HG03280 (cell line): ENCODE measurements around the gene PREX1.

Experiments
- ATAC-seq: cut with Tn5 transposase; IDR thresholded peaks from one replicate; pipeline ENCODE4 v1.9.1; 2021; ENCODE audit warnings: mild to moderate bottlenecking, moderate library complexity; ENCODE audit not compliant: unreplicated experiment

The PREX1 gene

GRCh38 chr20:48667889-48668413 is 159.8 kb downstream of the PREX1 start:
- ATAC-seq: no peak

- ATAC-seq: no peak
Observed at GRCh38 chr20:48667481-48667880, 160.3 kb downstream of the PREX1 start.

DNA sequence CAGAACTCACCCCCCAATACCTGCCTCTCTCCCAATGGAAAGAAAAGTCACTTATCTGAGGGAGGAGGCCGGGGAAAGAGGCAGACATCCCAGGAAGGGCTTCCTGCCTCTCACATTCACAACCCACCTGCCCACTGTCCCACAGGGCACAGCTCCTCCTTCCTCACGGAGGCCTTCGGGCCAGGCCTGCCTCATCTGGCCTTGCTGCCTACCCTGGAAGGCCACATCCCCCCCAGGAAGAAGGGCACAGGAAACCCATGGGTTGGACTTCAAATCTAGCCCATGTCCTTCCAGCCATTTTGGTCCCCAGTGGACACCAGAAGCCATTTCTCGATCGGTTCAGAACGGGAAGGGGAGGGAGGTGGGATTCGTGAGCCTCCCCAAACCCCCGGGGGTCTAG is 162.0 kb downstream of the PREX1 start:
- ATAC-seq: no peak

- ATAC-seq: no peak
Observed at GRCh38 chr20:48662711-48663110, 165.1 kb downstream of the PREX1 start.

DNA sequence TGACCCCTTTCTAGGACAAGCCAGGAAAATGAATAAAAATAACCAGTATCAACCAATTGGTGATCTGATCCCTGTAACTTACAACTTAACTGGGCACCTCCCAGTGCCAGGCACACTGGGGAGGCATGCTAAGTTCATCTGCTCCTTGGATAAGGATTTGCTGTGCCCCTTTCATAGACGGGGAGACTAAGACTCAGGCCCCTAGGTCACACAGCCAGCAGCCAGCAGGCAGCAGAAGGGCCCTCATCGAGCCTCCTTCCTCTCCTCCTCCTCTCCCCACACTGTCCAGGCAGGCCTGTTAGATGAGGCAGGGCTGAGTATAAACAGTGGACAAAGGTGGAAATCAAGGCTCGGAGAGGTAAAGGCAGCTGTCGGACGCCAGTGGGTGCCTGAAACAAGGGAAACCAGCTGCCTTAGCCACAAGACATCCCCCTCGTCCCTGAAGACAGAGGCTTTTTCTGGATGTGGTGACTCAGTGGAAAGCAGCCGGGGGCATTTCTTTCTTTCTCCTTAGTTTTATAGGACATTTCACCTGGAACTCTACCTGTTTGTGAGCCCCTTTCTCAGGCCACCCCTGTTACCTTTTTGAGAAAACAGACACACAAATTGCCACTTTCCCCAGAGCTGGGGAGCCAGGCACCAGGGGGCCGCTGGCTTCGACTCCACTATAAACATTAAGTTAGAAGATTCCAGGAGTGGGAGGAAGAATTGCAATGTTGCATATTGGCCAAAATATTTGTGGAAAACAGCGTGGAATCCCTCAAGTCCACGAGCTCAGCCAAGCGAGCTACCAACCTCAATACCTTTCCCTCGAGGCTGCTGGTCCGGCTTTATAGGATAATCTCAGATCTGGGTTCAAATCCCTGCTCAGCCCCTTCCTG is 166.0 kb downstream of the PREX1 start:
- ATAC-seq: no peak

DNA sequence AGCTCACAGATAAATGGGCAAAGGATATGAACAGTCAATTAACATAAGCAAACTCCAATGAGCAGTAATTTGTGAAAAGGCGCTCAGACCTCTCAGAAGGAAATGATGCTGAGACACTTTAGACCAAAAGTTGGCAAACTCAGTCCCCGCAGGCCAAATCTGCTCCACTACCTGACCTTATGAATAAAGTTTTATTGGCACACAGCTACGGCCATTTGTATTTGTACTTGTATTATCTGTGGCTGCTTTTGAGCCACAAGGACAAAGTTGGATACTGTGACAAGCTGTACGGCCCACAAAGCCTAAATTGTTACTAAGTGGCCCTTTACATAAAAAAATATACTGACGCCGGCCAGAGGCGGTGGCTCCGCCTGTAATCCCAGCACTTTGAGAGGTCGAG is 167.0 kb downstream of the PREX1 start:
- ATAC-seq: no peak

DNA sequence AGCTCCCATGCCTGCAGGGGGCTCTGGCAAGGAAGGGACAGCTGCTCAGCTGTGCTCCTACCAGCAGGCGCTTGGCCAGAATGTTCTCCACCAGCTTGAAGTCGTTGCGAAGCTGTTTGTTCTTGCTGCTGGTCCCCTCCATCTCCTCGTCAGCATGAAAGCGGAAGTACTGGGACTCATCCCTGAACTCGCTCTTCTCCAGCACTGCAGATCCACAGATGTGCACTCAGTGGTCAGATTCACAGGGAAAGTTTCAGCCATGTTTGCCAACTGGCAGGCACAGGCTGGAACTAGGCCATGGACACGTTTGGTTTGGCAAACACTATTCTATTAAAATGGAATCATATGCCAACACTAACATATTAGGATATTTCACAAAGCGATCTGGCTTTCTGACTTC is 167.9 kb downstream of the PREX1 start:
- no peak for ATAC-seq

DNA sequence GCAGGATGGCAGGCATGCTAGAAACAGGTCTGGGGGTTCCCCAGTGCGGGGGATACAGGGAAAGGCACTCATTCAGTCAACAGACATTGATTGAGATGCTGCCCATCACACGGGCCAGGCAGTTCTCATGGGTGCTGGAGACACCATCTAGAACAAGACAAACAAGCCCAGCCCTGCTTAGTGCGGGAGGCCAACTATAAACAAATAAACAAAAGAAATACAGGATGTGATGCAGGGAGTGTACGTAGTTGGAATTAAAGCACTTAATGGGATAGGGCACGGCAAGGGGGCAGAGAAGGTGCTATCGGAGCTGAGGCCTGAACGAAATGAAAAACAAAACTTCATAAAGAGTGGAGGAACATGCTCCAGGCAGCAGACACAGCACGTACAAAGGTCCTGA is 169.3 kb downstream of the PREX1 start:
- ATAC-seq: no peak

DNA sequence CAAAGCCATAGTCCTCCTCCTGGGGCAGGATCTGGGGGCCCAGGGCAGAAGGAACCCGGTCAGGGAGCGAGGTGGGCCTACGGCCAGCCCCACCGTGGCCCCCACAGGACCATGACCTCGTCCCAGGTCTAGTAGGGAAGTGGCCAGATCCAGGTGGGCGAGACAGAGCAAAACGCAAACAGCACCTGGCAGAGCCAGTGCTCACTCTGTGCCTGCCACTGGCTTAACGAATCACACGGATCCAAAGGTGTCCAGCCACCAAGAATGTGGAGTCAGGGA is 169.7 kb downstream of the PREX1 start:
- no peak for ATAC-seq

GRCh38 chr20:48657426-48658197 is 170.2 kb downstream of the PREX1 start:
- ATAC-seq: no peak

GRCh38 chr20:48656661-48657211 is 171.1 kb downstream of the PREX1 start:
- ATAC-seq: no peak

GRCh38 chr20:48656137-48656536 is 171.7 kb downstream of the PREX1 start:
- ATAC-seq: no peak

GRCh38 chr20:48653706-48654051 is 174.1 kb downstream of the PREX1 start:
- no peak for ATAC-seq

DNA sequence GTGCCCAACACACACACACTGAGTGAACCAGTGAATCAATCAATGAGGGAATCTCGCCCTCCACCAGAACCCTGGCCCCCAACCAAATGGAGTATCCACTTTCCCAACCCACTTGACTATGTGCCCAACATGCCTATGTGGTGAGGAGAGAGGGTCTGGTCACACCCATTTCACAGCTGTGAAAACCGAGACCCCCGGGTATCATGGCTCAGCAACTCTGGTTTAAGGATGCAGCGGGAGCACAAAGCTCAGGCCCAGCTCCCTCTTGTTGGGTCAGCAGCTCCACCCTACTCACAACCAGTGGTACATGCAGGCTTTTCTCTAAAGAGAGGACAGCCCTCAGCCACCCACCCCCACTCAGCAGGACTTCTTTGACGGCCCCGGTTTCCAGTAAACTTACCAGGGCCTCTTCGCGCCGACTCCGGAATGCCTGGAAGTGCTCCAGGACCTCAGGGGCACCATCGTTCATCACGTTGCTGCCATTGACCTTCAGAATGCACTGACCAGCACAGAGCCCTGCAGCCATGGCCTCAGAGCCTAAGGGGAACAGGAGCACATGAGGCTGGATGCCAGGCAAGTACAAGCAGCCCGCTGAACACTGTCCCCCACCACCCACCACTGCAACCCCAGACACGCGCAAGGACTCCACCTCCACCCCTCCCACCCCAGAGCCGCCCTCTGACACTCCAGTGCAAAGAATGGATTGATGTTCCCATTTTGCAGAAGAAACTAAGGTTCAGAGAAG is 174.7 kb downstream of the PREX1 start:
- ATAC-seq: no peak

DNA sequence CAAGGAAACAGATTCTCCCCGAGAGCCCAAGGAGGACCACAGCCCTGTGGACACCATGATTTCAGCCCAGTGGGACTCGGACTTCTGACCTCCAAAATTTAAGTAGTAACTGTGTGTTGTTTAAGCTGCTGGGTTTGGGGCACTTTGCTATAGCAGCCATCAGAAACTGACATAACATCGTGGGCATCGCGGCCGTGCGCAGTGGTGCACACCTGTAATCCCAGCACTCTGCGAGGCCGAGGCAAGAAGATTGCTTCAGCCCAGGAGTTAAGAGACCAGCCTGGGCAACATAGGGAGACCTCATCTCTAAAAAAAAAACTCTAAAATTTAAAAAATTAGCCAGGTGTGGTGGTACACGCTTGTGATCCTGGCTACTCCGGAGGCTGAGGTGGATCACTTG is 175.8 kb downstream of the PREX1 start:
- no peak for ATAC-seq

DNA sequence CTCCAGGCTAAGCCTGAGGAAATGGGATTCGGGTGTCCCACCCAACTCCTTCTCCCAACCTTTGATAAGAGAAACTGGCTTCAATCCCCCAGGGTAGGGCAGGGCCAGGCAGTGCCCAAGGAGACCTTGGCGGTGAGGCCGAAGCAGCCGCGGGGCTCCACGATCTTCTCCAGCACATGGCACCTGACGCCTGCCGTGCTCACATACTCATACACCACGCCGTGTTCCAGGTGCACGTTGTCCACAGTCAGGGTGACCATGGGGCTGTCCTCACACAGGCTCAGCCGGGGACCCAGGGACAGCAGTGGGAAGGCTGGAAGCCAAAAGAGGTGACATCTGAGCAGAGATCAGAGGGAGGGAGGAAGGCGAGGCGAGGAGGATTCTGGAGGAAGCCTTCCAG is 176.5 kb downstream of the PREX1 start:
- no peak for ATAC-seq

DNA sequence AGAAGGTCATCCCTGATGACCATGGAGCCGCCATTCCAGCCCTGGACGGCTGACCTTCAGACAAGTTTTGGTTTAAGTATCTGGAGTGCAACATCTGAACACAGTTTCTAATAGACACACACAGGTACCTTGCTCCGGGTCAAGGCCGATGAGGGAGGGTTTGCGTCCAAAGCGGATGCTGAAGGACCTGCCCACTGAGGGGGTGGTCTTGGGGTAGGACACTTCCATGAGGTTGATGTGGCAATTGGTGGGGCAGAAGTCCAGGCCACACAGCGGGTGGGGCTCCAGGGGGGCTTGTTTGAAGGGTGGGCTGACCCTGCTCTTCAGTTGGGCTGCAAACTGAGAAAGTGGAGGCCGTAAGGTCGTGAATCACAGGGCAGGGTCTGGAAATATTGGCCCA is 177.9 kb downstream of the PREX1 start:
- ATAC-seq: no peak

- ATAC-seq: no peak
Observed at GRCh38 chr20:48649104-48649626, 178.6 kb downstream of the PREX1 start.

GRCh38 chr20:48648482-48649051 is 179.2 kb downstream of the PREX1 start:
- no peak for ATAC-seq

DNA sequence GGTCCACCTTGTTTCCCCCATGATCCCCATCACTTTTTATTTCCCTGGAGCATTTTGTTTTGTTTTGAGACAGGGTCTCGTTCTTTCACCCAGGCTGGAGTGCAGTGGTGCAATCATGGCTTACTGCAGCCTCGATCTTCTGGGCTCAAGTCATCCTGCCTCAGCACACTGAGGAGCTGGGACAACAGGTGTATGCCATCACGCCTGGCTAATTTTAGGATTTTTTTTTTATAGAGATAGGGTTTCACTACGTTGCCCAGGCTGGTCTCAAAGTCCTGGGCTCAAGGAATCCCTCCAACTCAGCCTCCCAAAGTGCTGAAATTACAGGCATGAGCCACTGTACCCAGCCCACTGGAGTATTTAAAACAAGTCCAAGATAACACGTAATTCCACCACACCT is 179.9 kb downstream of the PREX1 start:
- ATAC-seq: no peak

- no peak for ATAC-seq
Observed at GRCh38 chr20:48645666-48646065, 182.1 kb downstream of the PREX1 start.
